Mammary microvascular endothelial cell (primary cell): Measurements from ENCODE around the gene SLC35A4. TPM values are rescaled to one million over a fixed set of nuclear protein-coding genes. Genes with fewer than 3 reads are reported as not detected.

ENCODE experiments used
- total RNA-seq: library from RNA; depleted of rRNA; stranded (reverse); fragments of >200 nt; gene quantifications from 2 replicates; pipeline ENCODE4 v1.2.3, GENCODE V29; 2015

The SLC35A4 gene
- total RNA-seq, result 57.6 and 60.5 TPM in 2 replicates

GRCh38 chr5:140564196-140565023, at the start of gene SLC35A4, which contains the start of gene APBB3:
Gene SLC35A4 (plus strand): TSS chr5:140564828. CDS start chr5:140567170, 2,342 bp downstream.
Gene APBB3 (minus strand): TSS chr5:140564598. CDS start chr5:140564245, 353 bp downstream.

DNA sequence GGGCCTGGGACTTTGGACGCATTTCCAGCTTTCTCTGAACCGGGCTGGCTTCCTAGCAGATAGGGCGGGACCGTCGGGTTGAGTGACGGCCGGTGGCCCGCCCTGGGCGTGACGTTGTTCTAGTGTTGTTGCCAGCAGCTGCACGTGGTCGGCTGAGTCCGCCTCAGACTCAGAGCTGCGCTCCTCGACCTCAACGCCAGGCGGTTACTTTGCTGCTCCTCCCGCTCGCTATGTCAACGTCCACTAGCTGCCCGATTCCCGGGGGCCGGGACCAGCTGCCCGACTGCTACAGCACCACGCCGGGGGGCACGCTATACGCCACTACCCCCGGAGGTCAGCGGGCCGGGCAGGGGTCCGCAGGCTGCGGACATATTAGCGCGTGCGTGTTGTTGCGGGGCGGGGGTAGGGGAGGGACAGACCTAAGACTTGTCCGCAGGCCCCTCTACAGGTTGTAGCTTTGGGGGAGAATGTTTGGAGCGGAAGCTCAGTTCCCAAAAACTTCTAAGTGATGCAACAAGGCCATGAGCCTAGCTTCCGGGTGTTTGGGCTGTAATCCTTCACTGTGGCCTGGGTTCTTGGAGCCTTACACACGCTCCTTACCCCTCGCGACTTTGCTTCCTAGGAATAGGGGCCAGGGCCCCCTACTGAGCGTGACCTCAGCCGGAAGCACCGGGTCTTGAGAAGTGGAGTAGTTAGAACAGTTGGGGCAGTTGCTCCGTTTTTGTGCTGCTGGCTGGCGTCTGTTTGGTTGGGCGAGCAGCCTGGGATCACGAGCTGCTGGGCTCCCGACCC, 16.9 kb upstream of the SLC35A4 start, which contains the start of gene EIF4EBP3:
Gene EIF4EBP3, plus strand, starts transcription at position 155 of the 792 bp plus-strand sequence. Its CDS starts 76 bp downstream, at position 231.

GRCh38 chr5:140557136-140557805, 7.4 kb upstream of the SLC35A4 start, which contains the start of gene SRA1:
Gene SRA1 (minus strand): TSS chr5:140557473. CDS start chr5:140557452, 21 bp downstream.

Other genes with a start within 250 kb of the SLC35A4 start
- gene HBEGF, start 218.2 kb upstream of the SLC35A4 start, total RNA-seq, result 90.7 and 90.9 TPM in 2 replicates
- gene SLC4A9, start 204.6 kb upstream of the SLC35A4 start, total RNA-seq, result not detected in 2 replicates
- gene ANKHD1, start 163.0 kb upstream of the SLC35A4 start, total RNA-seq, result 25.6 and 26.8 TPM in 2 replicates
- 3.8 and 4.8 TPM in 2 replicates for gene EIF4EBP3, start 17.2 kb upstream of the SLC35A4 start, total RNA-seq
- 32.2 and 34.6 TPM in 2 replicates for gene SRA1, start 7.4 kb upstream of the SLC35A4 start, total RNA-seq
- 4.1 and 4.9 TPM in 2 replicates for gene APBB3, start 230 bp upstream of the SLC35A4 start, total RNA-seq
- gene CD14, start 68.3 kb downstream of the SLC35A4 start, total RNA-seq, result 0.20 and 0.60 TPM in 2 replicates
- 30.0 and 36.1 TPM in 2 replicates for gene TMCO6, start 74.6 kb downstream of the SLC35A4 start, total RNA-seq
- 58.5 and 60.6 TPM in 2 replicates for gene NDUFA2, start 82.8 kb downstream of the SLC35A4 start, total RNA-seq
- gene IK, start 83.0 kb downstream of the SLC35A4 start, total RNA-seq, result 64.9 and 80.8 TPM in 2 replicates
- gene WDR55, start 100.1 kb downstream of the SLC35A4 start, total RNA-seq, result 20.2 and 20.4 TPM in 2 replicates
- gene DND1, start 108.7 kb downstream of the SLC35A4 start, total RNA-seq, result 0.10 and 0.80 TPM in 2 replicates
- 78.0 and 83.4 TPM in 2 replicates for gene HARS1, start 126.5 kb downstream of the SLC35A4 start, total RNA-seq
- 21.4 and 28.1 TPM in 2 replicates for gene HARS2, start 126.6 kb downstream of the SLC35A4 start, total RNA-seq
- gene ZMAT2, start 135.6 kb downstream of the SLC35A4 start, total RNA-seq, result 34.9 and 45.4 TPM in 2 replicates
- gene PCDHA1, start 221.3 kb downstream of the SLC35A4 start, total RNA-seq, result not detected in 2 replicates
- gene PCDHA2, start 230.0 kb downstream of the SLC35A4 start, total RNA-seq, result 0.10 TPM in 1 of 2 replicates, not detected in the other
- gene PCDHA3, start 236.2 kb downstream of the SLC35A4 start, total RNA-seq, result 0.20 TPM in 1 of 2 replicates, not detected in the other
- 0.05 TPM in 1 of 2 replicates, not detected in the other for gene PCDHA4, start 242.2 kb downstream of the SLC35A4 start, total RNA-seq